HepG2 (cell line): ENCODE results near the gene TEDC2. TPM values are rescaled to one million over a fixed set of nuclear protein-coding genes. Genes with fewer than 3 reads are reported as not detected.

Experiments used
- CREM ChIP-seq, 2 experiments: sonication (generic) in 1 of 2; formaldehyde crosslinking in 1 of 2; IDR thresholded peaks; 2 replicates each; pipeline versions ENCODE4 v1.4.0 to v1.6.1; 2016 to 2020; ENCODE audit warnings: antibody characterized with exemption in 1 of 2, mild to moderate bottlenecking in 1 of 2, missing genetic modification reagents in 1 of 2
- CSRNP1 ChIP-seq: sonication (generic); formaldehyde crosslinking; IDR thresholded peaks from 2 replicates; pipeline ENCODE4 v1.8.1; 2023; ENCODE audit warnings: mild to moderate bottlenecking, missing genetic modification reagents
- FOXJ3 ChIP-seq: sonication (generic); formaldehyde crosslinking; IDR thresholded peaks from 2 replicates; pipeline ENCODE4 v1.4.0; 2020; ENCODE audit warnings: missing genetic modification reagents, mild to moderate bottlenecking, borderline replicate concordance
- IKZF4 ChIP-seq: sonication (generic); formaldehyde crosslinking; IDR thresholded peaks from 2 replicates; pipeline ENCODE4 v1.5.1; 2020; ENCODE audit warnings: borderline replicate concordance, mild to moderate bottlenecking, low read depth, missing genetic modification reagents; ENCODE audit errors: not compliant biosample characterization
- KAT8 ChIP-seq: IDR thresholded peaks from 2 replicates; pipeline ENCODE4 v1.6.1; 2016; ENCODE audit warnings: missing genetic modification reagents, missing compliant biosample characterization
- NAIF1 ChIP-seq: sonication (generic); formaldehyde crosslinking; IDR thresholded peaks from 2 replicates; pipeline ENCODE4 v1.5.0; 2020; ENCODE audit warnings: mild to moderate bottlenecking, missing genetic modification reagents, borderline replicate concordance
- PCBP2 ChIP-seq: fragments of 200-400 bp; formaldehyde crosslinking; optimal IDR thresholded peaks from 2 replicates; pipeline ENCODE3; 2018; ENCODE audit warnings: low read length, low read depth; ENCODE audit not compliant: poor library complexity, severe bottlenecking
- SIX4 ChIP-seq: sonication (generic); formaldehyde crosslinking; IDR thresholded peaks from 2 replicates; pipeline ENCODE4 v1.4.0; 2020; ENCODE audit warnings: missing genetic modification reagents
- SMYD3 ChIP-seq: sonication (generic); formaldehyde crosslinking; IDR thresholded peaks from 2 replicates; pipeline ENCODE4 v1.8.1; 2023; ENCODE audit warnings: mild to moderate bottlenecking, missing genetic modification reagents
- SNRNP70 ChIP-seq: fragments of 200-400 bp; formaldehyde crosslinking; IDR thresholded peaks from 2 replicates; pipeline ENCODE4 v1.6.1; 2017; ENCODE audit warnings: mild to moderate bottlenecking, low read depth, low read length, moderate library complexity
- SP140L ChIP-seq: sonication (generic); formaldehyde crosslinking; IDR thresholded peaks from 2 replicates; pipeline ENCODE4 v1.4.0; 2020; ENCODE audit warnings: missing genetic modification reagents, borderline replicate concordance
- SP4 ChIP-seq: sonication (generic); formaldehyde crosslinking; IDR thresholded peaks from 2 replicates; pipeline ENCODE4 v1.8.1; 2023; ENCODE audit warnings: mild to moderate bottlenecking, missing genetic modification reagents
- SPEN ChIP-seq: sonication (generic); formaldehyde crosslinking; IDR thresholded peaks from 2 replicates; pipeline ENCODE4 v1.5.1; 2020; ENCODE audit warnings: low read depth, mild to moderate bottlenecking, missing genetic modification reagents
- TGIF2 ChIP-seq: IDR thresholded peaks from 2 replicates; pipeline ENCODE4 v1.6.1; 2016; ENCODE audit warnings: control low read depth, missing compliant biosample characterization
- TOPORS ChIP-seq: sonication (generic); formaldehyde crosslinking; IDR thresholded peaks from 2 replicates; pipeline ENCODE4 v1.8.0; 2023; ENCODE audit warnings: mild to moderate bottlenecking, missing genetic modification reagents
- ZBTB1 ChIP-seq: sonication (generic); formaldehyde crosslinking; IDR thresholded peaks from 2 replicates; pipeline ENCODE4 v1.4.0; 2020; ENCODE audit warnings: missing genetic modification reagents, borderline replicate concordance
- ZBTB7A ChIP-seq: sonication (generic); formaldehyde crosslinking; IDR thresholded peaks from 2 replicates; pipeline ENCODE4 v1.8.0; 2022; ENCODE audit warnings: mild to moderate bottlenecking, missing genetic modification reagents
- ZBTB7B ChIP-seq: sonication (generic); formaldehyde crosslinking; IDR thresholded peaks from 2 replicates; pipeline ENCODE4 v1.4.0; 2020; ENCODE audit warnings: missing genetic modification reagents
- ZNF101 ChIP-seq: sonication (generic); formaldehyde crosslinking; IDR thresholded peaks from 2 replicates; pipeline ENCODE4 v1.4.0; 2020; ENCODE audit warnings: mild to moderate bottlenecking, low read depth, missing genetic modification reagents, borderline replicate concordance
- ZNF253 ChIP-seq: sonication (generic); formaldehyde crosslinking; IDR thresholded peaks from 2 replicates; pipeline ENCODE4 v1.8.0; 2022; ENCODE audit warnings: mild to moderate bottlenecking, missing genetic modification reagents, borderline replicate concordance
- ZNF274 ChIP-seq: sonication (generic); formaldehyde crosslinking; IDR thresholded peaks from 2 replicates; pipeline ENCODE4 v1.5.1; 2020; ENCODE audit warnings: mild to moderate bottlenecking, missing genetic modification reagents
- ZNF30 ChIP-seq: sonication (generic); formaldehyde crosslinking; IDR thresholded peaks from 2 replicates; pipeline ENCODE4 v1.5.0; 2020; ENCODE audit warnings: mild to moderate bottlenecking, missing genetic modification reagents
- ZNF501 ChIP-seq: sonication (generic); formaldehyde crosslinking; IDR thresholded peaks from 2 replicates; pipeline ENCODE4 v1.5.1; 2020; ENCODE audit warnings: mild to moderate bottlenecking, moderate library complexity, missing genetic modification reagents
- ZNF788 ChIP-seq: sonication (generic); formaldehyde crosslinking; IDR thresholded peaks from 2 replicates; pipeline ENCODE4 v1.5.0; 2020; ENCODE audit warnings: mild to moderate bottlenecking, missing genetic modification reagents, borderline replicate concordance
- polyA plus RNA-seq, 8 experiments: library from polyadenylated mRNA; depleted of rRNA in 3 of 8; stranded (reverse) in 7 of 8; unstranded in 1 of 8; fragments of >200 nt; fragmentation: Illumina TruSeq in 4 of 8; extraction: Trizol in 4 of 8; gene quantifications; 2 replicates each; pipeline versions ENCODE4 v1.2.1 to v1.2.3, GENCODE V29; 2011 to 2016; ENCODE audit warnings: low read depth in 4 of 8, missing spikeins in 1 of 8, mixed read lengths in 1 of 8; ENCODE audit not compliant: insufficient read depth in 1 of 8
- total RNA-seq, 5 experiments: library from RNA; depleted of rRNA; stranded (reverse); fragments of >200 nt; fragmentation: Illumina TruSeq; extraction: Trizol; gene quantifications; 2 replicates each; pipeline ENCODE4 v1.2.3, GENCODE V29; 2016; ENCODE audit warnings: low read depth in 1 of 5
- TF ChIP-seq, protein P1 (sequence below): sonication (generic); formaldehyde crosslinking; IDR thresholded peaks from 2 replicates; pipeline ENCODE4 v1.5.0; 2020; ENCODE audit warnings: mild to moderate bottlenecking, missing genetic modification reagents, borderline replicate concordance

Gene TEDC2
- total and polyA plus RNA-seq, 2 of the 13 experiments (the other 11 are each of a cell fraction or from before 2014, with no cell fraction given), result 6.2 to 24.4 TPM

GRCh38 chr16:2429034-2429770 lies 30.7 kb upstream of the TEDC2 start, which contains the start of gene CCNF (continued):
- 0 out of 2 replicates have a peak, but pooled peaks have one; percentile 41 for TF ChIP-seq ZNF253 (CRISPR knock-in tag)
- TF ChIP-seq PCBP2, result no peak
- peak; percentile 96 for TF ChIP-seq SP4 (CRISPR knock-in tag)
- TF ChIP-seq ZNF101, result 0 out of 2 replicates have a peak, but pooled peaks have one; percentile 65
- 0 out of 2 replicates have a peak, but pooled peaks have one; percentile 53 for TF ChIP-seq CSRNP1
- no peak; the same call in 1 of the 2 replicates for TF ChIP-seq KAT8 (CRISPR knock-in tag)
- peak; percentile 41; the same call in 1 of the 2 replicates for TF ChIP-seq ZBTB7B
- no peak for TF ChIP-seq SIX4 (CRISPR knock-in tag)
- no peak for TF ChIP-seq SP140L (CRISPR knock-in tag)
- no peak for TF ChIP-seq SNRNP70
- TF ChIP-seq ZBTB1 (CRISPR knock-in tag), result no peak
- TF ChIP-seq ZNF501 (CRISPR knock-in tag), result no peak; the same call in 1 of the 2 replicates
- no peak for TF ChIP-seq FOXJ3
- no peak for TF ChIP-seq SPEN (CRISPR knock-in tag)
- no peak for TF ChIP-seq ZNF30 (CRISPR knock-in tag)
- no peak for TF ChIP-seq CREM (IDR thresholded peaks at IDR 0.05)
- no peak for TF ChIP-seq CREM (CRISPR knock-in tag; IDR thresholded peaks at IDR 0.05)
- TF ChIP-seq ZBTB7A (CRISPR knock-in tag), result no peak
- no peak for TF ChIP-seq ZNF788
- TF ChIP-seq TGIF2 (CRISPR knock-in tag), result no peak; the same call in 1 of the 2 replicates
- TF ChIP-seq, protein P1, sequence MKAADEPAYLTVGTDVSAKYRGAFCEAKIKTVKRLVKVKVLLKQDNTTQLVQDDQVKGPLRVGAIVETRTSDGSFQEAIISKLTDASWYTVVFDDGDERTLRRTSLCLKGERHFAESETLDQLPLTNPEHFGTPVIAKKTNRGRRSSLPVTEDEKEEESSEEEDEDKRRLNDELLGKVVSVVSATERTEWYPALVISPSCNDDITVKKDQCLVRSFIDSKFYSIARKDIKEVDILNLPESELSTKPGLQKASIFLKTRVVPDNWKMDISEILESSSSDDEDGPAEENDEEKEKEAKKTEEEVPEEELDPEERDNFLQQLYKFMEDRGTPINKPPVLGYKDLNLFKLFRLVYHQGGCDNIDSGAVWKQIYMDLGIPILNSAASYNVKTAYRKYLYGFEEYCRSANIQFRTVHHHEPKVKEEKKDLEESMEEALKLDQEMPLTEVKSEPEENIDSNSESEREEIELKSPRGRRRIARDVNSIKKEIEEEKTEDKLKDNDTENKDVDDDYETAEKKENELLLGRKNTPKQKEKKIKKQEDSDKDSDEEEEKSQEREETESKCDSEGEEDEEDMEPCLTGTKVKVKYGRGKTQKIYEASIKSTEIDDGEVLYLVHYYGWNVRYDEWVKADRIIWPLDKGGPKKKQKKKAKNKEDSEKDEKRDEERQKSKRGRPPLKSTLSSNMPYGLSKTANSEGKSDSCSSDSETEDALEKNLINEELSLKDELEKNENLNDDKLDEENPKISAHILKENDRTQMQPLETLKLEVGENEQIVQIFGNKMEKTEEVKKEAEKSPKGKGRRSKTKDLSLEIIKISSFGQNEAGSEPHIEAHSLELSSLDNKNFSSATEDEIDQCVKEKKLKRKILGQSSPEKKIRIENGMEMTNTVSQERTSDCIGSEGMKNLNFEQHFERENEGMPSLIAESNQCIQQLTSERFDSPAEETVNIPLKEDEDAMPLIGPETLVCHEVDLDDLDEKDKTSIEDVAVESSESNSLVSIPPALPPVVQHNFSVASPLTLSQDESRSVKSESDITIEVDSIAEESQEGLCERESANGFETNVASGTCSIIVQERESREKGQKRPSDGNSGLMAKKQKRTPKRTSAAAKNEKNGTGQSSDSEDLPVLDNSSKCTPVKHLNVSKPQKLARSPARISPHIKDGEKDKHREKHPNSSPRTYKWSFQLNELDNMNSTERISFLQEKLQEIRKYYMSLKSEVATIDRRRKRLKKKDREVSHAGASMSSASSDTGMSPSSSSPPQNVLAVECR, result peak; percentile 60
- TF ChIP-seq TOPORS (CRISPR knock-in tag), result no peak
- no peak for TF ChIP-seq NAIF1 (CRISPR knock-in tag)
- peak; percentile 2 for TF ChIP-seq IKZF4 (CRISPR knock-in tag)
- TF ChIP-seq ZNF274, result no peak
- TF ChIP-seq SMYD3, result no peak
